ENCODE data around the gene RAD50. TPM values are rescaled to one million over a fixed set of nuclear protein-coding genes. Genes with fewer than 3 reads are reported as not detected.

RAD50 gene
- total RNA-seq, 1 donor from 2014 or later = 35.2 TPM

- no peak for TF ChIP-seq CTCF (conservative IDR thresholded peaks at IDR 0.05)
- Mint-ChIP-seq H3K9me3 (no peaks in the 10 kb centered on the region), H3K4me1 (peaks cover 9% of the 10 kb centered on the region)
Observed at GRCh38 chr5:132539716-132540115, 17.1 kb upstream of the RAD50 start.

GRCh38 chr5:132540149-132540548, 16.6 kb upstream of the RAD50 start:
- Mint-ChIP-seq H3K9me3 (no peaks in the 10 kb centered on the region), H3K27ac (ENCODE audit: unreplicated experiment) (no peak overlapping the region), H3K4me3 (no peak overlapping the region), H3K36me3 (ENCODE audit: low read depth) (no peaks in the 10 kb centered on the region), H3K27me3 (ENCODE audit: low read depth) (peaks cover 10% of the 10 kb centered on the region), H3K4me1 (peaks cover 9% of the 10 kb centered on the region)
- no peak for TF ChIP-seq CTCF (conservative IDR thresholded peaks at IDR 0.05)
- DNase-seq (ENCODE audit: low read depth, low spot score) = no peak

More at GRCh38 chr5:132539716-132540115, 17.1 kb upstream of the RAD50 start:
- no peak overlapping the region for H3K4me3 Mint-ChIP-seq
- H3K27ac Mint-ChIP-seq (ENCODE audit: unreplicated experiment) = no peak overlapping the region
- DNase-seq (ENCODE audit: low read depth, low spot score) = no peak
- no peaks in the 10 kb centered on the region for H3K36me3 Mint-ChIP-seq (ENCODE audit: low read depth)
- H3K27me3 Mint-ChIP-seq (ENCODE audit: low read depth) = peaks cover 15% of the 10 kb centered on the region

- H3K27me3 Mint-ChIP-seq (ENCODE audit: low read depth) = peaks cover 6% of the 10 kb centered on the region
- peaks cover 9% of the 10 kb centered on the region for H3K4me1 Mint-ChIP-seq
- no peak for DNase-seq (ENCODE audit: low read depth, low spot score)
- no peak for TF ChIP-seq CTCF (conservative IDR thresholded peaks at IDR 0.05)
- no peaks in the 10 kb centered on the region for H3K36me3 Mint-ChIP-seq (ENCODE audit: low read depth)
- H3K9me3 Mint-ChIP-seq = no peaks in the 10 kb centered on the region
- no peak overlapping the region for H3K27ac Mint-ChIP-seq (ENCODE audit: unreplicated experiment)
- H3K4me3 Mint-ChIP-seq = no peak overlapping the region
Observed at GRCh38 chr5:132540764-132541163, 16.0 kb upstream of the RAD50 start.

GRCh38 chr5:132543472-132544201, 13.1 kb upstream of the RAD50 start, which contains the start of gene IL5:
Gene IL5 (minus strand): TSS chr5:132543522. CDS start chr5:132543478, 44 bp downstream.
- Mint-ChIP-seq H3K4me1 (peaks cover 9% of the 10 kb centered on the region), H3K4me3 (no peak within 1 kb of the TSS), H3K27ac (ENCODE audit: unreplicated experiment) (no peak within 1 kb of the TSS), H3K27me3 (ENCODE audit: low read depth) (peaks cover 2% of the 10 kb centered on the region), H3K36me3 (ENCODE audit: low read depth) (no peaks in the 10 kb centered on the region), H3K9me3 (no peaks in the 10 kb centered on the region)
- no peak for TF ChIP-seq CTCF (conservative IDR thresholded peaks at IDR 0.05)
- no peak for DNase-seq (ENCODE audit: low read depth, low spot score)

- Mint-ChIP-seq H3K36me3 (ENCODE audit: low read depth) (no peaks in the 10 kb centered on the region), H3K27me3 (ENCODE audit: low read depth) (peaks cover 2% of the 10 kb centered on the region), H3K9me3 (no peaks in the 10 kb centered on the region), H3K4me1 (no peaks in the 10 kb centered on the region), H3K27ac (ENCODE audit: unreplicated experiment) (no peak overlapping the region), H3K4me3 (no peak overlapping the region)
- TF ChIP-seq CTCF (conservative IDR thresholded peaks at IDR 0.05) = no peak
- DNase-seq (ENCODE audit: low read depth, low spot score) = no peak
Observed at GRCh38 chr5:132546108-132546507, 10.7 kb upstream of the RAD50 start.

All from neural crest cell (in vitro differentiated cells).